HCT116 (cell line): ENCODE results near the gene TYMP. TPM values are rescaled to one million over a fixed set of nuclear protein-coding genes. Genes with fewer than 3 reads are reported as not detected.

Experiments
- ATAC-seq: fragments of 200-7000 bp; cut with Tn5 transposase; 2 replicates; pipeline ENCODE4 v1.9.1; 2020; ENCODE audit warnings: mild to moderate bottlenecking, moderate library complexity
- BruUV-seq: library from RNA; stranded (reverse); fragments of 400-500 nt; replicated peaks from 2 replicates; lab custom pipeline; 2021; lab: Mats Ljungman, UMichigan
- CTCF ChIA-PET: fragments of 300-600 bp; sonication (Branson Sonifier 250); formaldehyde crosslinking; loops from one replicate; lab custom pipeline; 2021; ENCODE audit warnings: antibody characterized with exemption; lab: Charles Lee
- POLR2A ChIA-PET: fragments of 300-600, 350-600 bp; sonication (Branson Sonifier 250); formaldehyde crosslinking; loops from one replicate; lab custom pipeline; 2021; ENCODE audit warnings: antibody characterized with exemption; lab: Charles Lee
- RAD21 ChIA-PET, 2 experiments: fragments of 300-600 bp; sonication (Branson Sonifier 250); formaldehyde crosslinking; loops; one replicate each; lab custom pipeline; 2023; ENCODE audit warnings: low total read pairs in 2 of 2; ENCODE audit not compliant: uncharacterized antibody in 2 of 2, unreplicated experiment in 2 of 2, low non-redundant PET in 1 of 2; lab: Charles Lee
- DNase-seq: peaks from one replicate; pipeline ENCODE4 v3.0.0-alpha.2; 2010; ENCODE audit warnings: low read depth, low spot score
- H2AFZ ChIP-seq: fragments of 200-600 bp; shearing (Covaris generic), sonication (generic); 2 replicates; pipeline ENCODE4 v1.6.1; 2017; ENCODE audit warnings: low read depth, mixed run types, mixed read lengths, antibody characterized with exemption, low read length; ENCODE audit not compliant: poor library complexity, severe bottlenecking
- H3K27ac ChIP-seq: 2 replicates; pipeline ENCODE4 v1.5.1; 2012; ENCODE audit warnings: low read depth, low read length
- H3K27me3 ChIP-seq: fragments of 200-600 bp; sonication (generic); 2 replicates; pipeline ENCODE4 v1.6.1; 2016; ENCODE audit warnings: mixed run types, low read length, mixed read lengths; ENCODE audit not compliant: insufficient read depth
- H3K36me3 ChIP-seq, 2 experiments: fragments of 200-500 bp in 1 of 2; fragments of 200-600 bp in 1 of 2; sonication (Bioruptor generic) in 1 of 2; sonication (generic) in 1 of 2; 2 replicates each; pipeline versions ENCODE4 v1.5.1 to v1.6.1; 2014 to 2016; ENCODE audit warnings: low read length in 2 of 2, inconsistent platforms in 1 of 2, mixed read lengths in 1 of 2, mixed run types in 1 of 2; ENCODE audit not compliant: insufficient read depth in 2 of 2, control insufficient read depth in 1 of 2
- H3K4me1 ChIP-seq, 2 experiments: fragments of 200-600 bp in 1 of 2; sonication (generic) in 1 of 2; 2 replicates each; pipeline versions ENCODE4 v1.5.1 to v1.6.1; 2012 to 2017; ENCODE audit warnings: low read length in 2 of 2, inconsistent platforms in 1 of 2, mild to moderate bottlenecking in 1 of 2, mixed read lengths in 1 of 2, mixed run types in 1 of 2, moderate library complexity in 1 of 2; ENCODE audit not compliant: insufficient read depth in 2 of 2, control insufficient read depth in 1 of 2
- H3K4me2 ChIP-seq: fragments of 200-600 bp; sonication (generic); 2 replicates; pipeline ENCODE4 v1.6.1; 2017; ENCODE audit warnings: mixed run types, low read length, mixed read lengths
- H3K4me3 ChIP-seq, 2 experiments: fragments of 200-600 bp in 1 of 2; sonication (generic) in 1 of 2; replicated peaks in 1 of 2; 2 replicates each; pipeline ENCODE4 v1.5.1; 2011 to 2016; ENCODE audit warnings: low read length in 2 of 2, control low read depth in 1 of 2, low read depth in 1 of 2, mild to moderate bottlenecking in 1 of 2, mixed read lengths in 1 of 2, mixed run types in 1 of 2
- H3K79me2 ChIP-seq: fragments of 200-600 bp; sonication (generic); 2 replicates; pipeline ENCODE4 v1.6.1; 2017; ENCODE audit warnings: mild to moderate bottlenecking, mixed run types, low read length, moderate library complexity, mixed read lengths; ENCODE audit not compliant: insufficient read depth
- H3K9ac ChIP-seq: fragments of 200-600 bp; sonication (generic); 2 replicates; pipeline ENCODE4 v1.6.1; 2016; ENCODE audit warnings: low read length, mixed read lengths
- H3K9me2 ChIP-seq: fragments of 200-600 bp; sonication (generic), shearing (Covaris generic); 2 replicates; pipeline ENCODE4 v1.6.1; 2017; ENCODE audit warnings: mixed run types, mild to moderate bottlenecking, moderate library complexity; ENCODE audit not compliant: insufficient read depth
- H3K9me3 ChIP-seq, 2 experiments: fragments of 200-500 bp in 1 of 2; fragments of 200-600 bp in 1 of 2; sonication (Bioruptor generic) in 1 of 2; sonication (generic) in 1 of 2; 2 replicates each; pipeline ENCODE4 v1.6.1; 2014 to 2017; ENCODE audit warnings: low read length in 2 of 2, mixed read lengths in 2 of 2, inconsistent platforms in 1 of 2, low read depth in 1 of 2, mild to moderate bottlenecking in 1 of 2, mixed run types in 1 of 2, moderate library complexity in 1 of 2; ENCODE audit not compliant: control insufficient read depth in 1 of 2, insufficient read depth in 1 of 2
- H4K20me1 ChIP-seq: fragments of 200-600 bp; sonication (generic), shearing (Covaris generic); 2 replicates; pipeline ENCODE4 v1.6.1; 2017; ENCODE audit warnings: mixed run types, mild to moderate bottlenecking, moderate library complexity; ENCODE audit not compliant: insufficient read depth
- CTCF ChIP-seq, 3 experiments: fragments of 200-600 bp in 1 of 3; sonication (generic) in 1 of 3; IDR thresholded peaks in 2 of 3; conservative IDR thresholded peaks in 1 of 3; 2 replicates each; pipeline ENCODE4 v1.5.1; 2012 to 2017; ENCODE audit warnings: low read depth in 2 of 3, low read length in 2 of 3, antibody characterized with exemption in 1 of 3, borderline replicate concordance in 1 of 3, control low read depth in 1 of 3, mild to moderate bottlenecking in 1 of 3, mixed read lengths in 1 of 3, mixed run types in 1 of 3, moderate library complexity in 1 of 3; ENCODE audit not compliant: insufficient read depth in 1 of 3
- EGR1 ChIP-seq: IDR thresholded peaks from 2 replicates; pipeline ENCODE4 v1.6.1; 2012; ENCODE audit warnings: low read depth
- ELF1 ChIP-seq: IDR thresholded peaks from 2 replicates; pipeline ENCODE4 v1.6.1; 2012; ENCODE audit warnings: low read depth, borderline replicate concordance
- EZH2phosphoT487 ChIP-seq: fragments of 200-600 bp; IDR thresholded peaks from 2 replicates; pipeline ENCODE4 v1.6.1; 2018; ENCODE audit warnings: antibody characterized with exemption, borderline replicate concordance
- JUND ChIP-seq: IDR thresholded peaks from 2 replicates; pipeline ENCODE4 v1.6.1; 2012
- MAX ChIP-seq: IDR thresholded peaks from 2 replicates; pipeline ENCODE4 v1.6.1; 2012
- POLR2A ChIP-seq: IDR thresholded peaks from 2 replicates; pipeline ENCODE4 v1.7.0; 2011; ENCODE audit warnings: borderline replicate concordance; ENCODE audit not compliant: insufficient read depth, insufficient read length; ENCODE audit errors: extremely low read depth
- POLR2AphosphoS5 ChIP-seq: IDR thresholded peaks from 2 replicates; pipeline ENCODE4 v1.6.1; 2011; ENCODE audit warnings: mild to moderate bottlenecking, low read depth, low read length, moderate library complexity
- SIN3A ChIP-seq: IDR thresholded peaks from 2 replicates; pipeline ENCODE4 v1.6.1; 2012; ENCODE audit warnings: low read depth
- SP1 ChIP-seq: IDR thresholded peaks from 2 replicates; pipeline ENCODE4 v1.6.1; 2012; ENCODE audit warnings: low read depth
- YY1 ChIP-seq: IDR thresholded peaks from 2 replicates; pipeline ENCODE4 v1.6.1; 2011; ENCODE audit warnings: low read length, low read depth, moderate library complexity, mild to moderate bottlenecking; ENCODE audit not compliant: insufficient replicate concordance; ENCODE audit errors: extremely low read depth
- ZBTB33 ChIP-seq: IDR thresholded peaks from 2 replicates; pipeline ENCODE4 v1.6.1; 2011; ENCODE audit warnings: mild to moderate bottlenecking, low read length, moderate library complexity; ENCODE audit not compliant: insufficient replicate concordance; ENCODE audit errors: extremely low read depth
- ZFX ChIP-seq: fragments of 450-650 bp; IDR thresholded peaks from 2 replicates; pipeline ENCODE4 v1.6.1; 2017
- intact Hi-C: fragments of 100-400 bp; cut with micrococcal nuclease; formaldehyde crosslinking; loops from 2 replicates; pipeline ENCODE4 v1.10.0; 2022
- total RNA-seq: library from RNA; stranded (reverse); gene quantifications from one replicate; pipeline ENCODE4 v1.2.1, GENCODE V29; 2021; ENCODE audit not compliant: unreplicated experiment

TYMP gene
- total RNA-seq, 1 experiment from 2014 or later = 43.2 TPM

GRCh38 chr22:50531962-50532674, 2.3 kb upstream of the TYMP start:
- ATAC-seq = peak; percentile 41
- Histone ChIP-seq H3K27ac (peak overlapping the region; percentile 100), H3K79me2 (peaks cover 5% of the 10 kb centered on the region; the same call in 1 of the 2 replicates), H3K9me3 (no peaks in the 10 kb centered on the region), H3K9me2 (no peaks in the 10 kb centered on the region), H3K9ac (peak overlapping the region; percentile 91), H3K4me3 (peak overlapping the region; percentile 92 to 96), H4K20me1 (no peaks in the 10 kb centered on the region), H3K4me1 (peaks cover 9 to 56% of the 10 kb centered on the region in 2 experiments; a peak in 3 of 4 replicates), H3K27me3 (no peaks in the 10 kb centered on the region)
- RAD21 ChIA-PET = interaction anchor here (0.8 to 1.1 kb wide), 2 partner anchors 89 to 204 kb away, joined by 3 to 4 read pairs; no protein-coding TSS in a partner anchor
- POLR2A ChIA-PET = interaction anchor here (0.8 kb wide), 1 partner anchor 13 kb away, joined by 3 read pairs; the partner anchor contains the start of gene KLHDC7B
- no TSS peak for BruUV-seq
- TF ChIP-seq POLR2A (no peak), ZFX (peak; percentile 70)
- TF ChIP-seq, all 23 proteins: peak for 1
- DNase-seq = no peak
- CTCF ChIA-PET = no interaction called here
- Histone ChIP-seq H3K4me2 (peak overlapping the region; percentile 93), H3K36me3 (no peaks in the 10 kb centered on the region), H2AFZ (no peak overlapping the region)
- intact Hi-C loops = loop anchor here (5.0 kb wide), 1 partner anchor 90 kb away; no protein-coding TSS in a partner anchor

GRCh38 chr22:50531546-50531961, 1.7 kb upstream of the TYMP start:
- peak overlapping the region; percentile 91 for H3K9ac ChIP-seq
- peaks cover 5% of the 10 kb centered on the region; the same call in 1 of the 2 replicates for H3K79me2 ChIP-seq
- ChIA-PET POLR2A (no interaction called here), RAD21 (interaction anchor here (0.8 to 1.1 kb wide), 2 partner anchors 89 to 204 kb away, joined by 3 to 4 read pairs; no protein-coding TSS in a partner anchor), CTCF (no interaction called here)
- DNase-seq (no peak), ATAC-seq (peak; percentile 40)
- peak overlapping the region; percentile 92 to 96 for H3K4me3 ChIP-seq
- BruUV-seq = no TSS peak
- peaks cover 11 to 61% of the 10 kb centered on the region in 2 experiments; a peak in 3 of 4 replicates for H3K4me1 ChIP-seq
- no peaks in the 10 kb centered on the region for H3K9me3 ChIP-seq
- no peaks in the 10 kb centered on the region for H3K36me3 ChIP-seq
- H2AFZ ChIP-seq = no peak overlapping the region
- peak overlapping the region; percentile 93 for H3K4me2 ChIP-seq
- no peaks in the 10 kb centered on the region for H4K20me1 ChIP-seq
- no peaks in the 10 kb centered on the region for H3K27me3 ChIP-seq
- H3K9me2 ChIP-seq = no peaks in the 10 kb centered on the region
- intact Hi-C loops = loop anchor here (5.0 kb wide), 1 partner anchor 91 kb away; no protein-coding TSS in a partner anchor
- no peak for TF ChIP-seq EGR1
- peak; percentile 21 for TF ChIP-seq YY1
- TF ChIP-seq JUND = no peak
- no peak for TF ChIP-seq SP1
- TF ChIP-seq EZH2phosphoT487 = no peak
- no peak for TF ChIP-seq CTCF (IDR thresholded peaks at IDR 0.05 in 2 of 3, conservative IDR thresholded peaks at IDR 0.05 in 1 of 3; ENCODE audit: borderline replicate concordance in 1 of 3, insufficient read depth in 1 of 3, low read depth in 2 of 3, low read length in 2 of 3)
- TF ChIP-seq MAX = no peak
- TF ChIP-seq ZFX = no peak
- TF ChIP-seq SIN3A = no peak
- no peak for TF ChIP-seq ZBTB33
- peak; percentile 68 for TF ChIP-seq POLR2AphosphoS5
- TF ChIP-seq ELF1 = no peak
- H3K27ac ChIP-seq = peak overlapping the region; percentile 100
